Medulla oblongata (tissue), 1 donor: Measurements from ENCODE around the gene ZBTB7B.
A peak's percentile ranks its signal among the peaks of the same experiment; 100 is the strongest.

Experiments
- DNase-seq: peaks from one replicate; pipeline ENCODE4 v3.0.0-alpha.2; 2015; ENCODE audit errors: extremely low spot score

ZBTB7B gene

GRCh38 chr1:155016231-155016831 is 13.7 kb downstream of the ZBTB7B start:
- DNase-seq: no peak

- DNase-seq: peak; percentile 93
These were observed 14.7 kb downstream of the ZBTB7B start for GRCh38 chr1:155017041-155017945.

- DNase-seq: peak; percentile 4
These were observed 15.3 kb downstream of the ZBTB7B start for GRCh38 chr1:155017946-155018316.

GRCh38 chr1:155018617-155019348 is 16.2 kb downstream of the ZBTB7B start:
- no peak for DNase-seq

GRCh38 chr1:155019377-155020245 is 17.0 kb downstream of the ZBTB7B start:
- DNase-seq: no peak

- no peak for DNase-seq
These were observed 19.7 kb downstream of the ZBTB7B start for GRCh38 chr1:155022136-155022926.

- DNase-seq: no peak
These were observed 20.3 kb downstream of the ZBTB7B start for GRCh38 chr1:155022927-155023236.

GRCh38 chr1:155023627-155024026 is 21.0 kb downstream of the ZBTB7B start:
- DNase-seq: no peak

GRCh38 chr1:155024315-155024714 is 21.7 kb downstream of the ZBTB7B start:
- no peak for DNase-seq

GRCh38 chr1:155026154-155026553 is 23.6 kb downstream of the ZBTB7B start:
- no peak for DNase-seq

- DNase-seq: no peak
These were observed 24.0 kb downstream of the ZBTB7B start for GRCh38 chr1:155026588-155026987.

- no peak for DNase-seq
These were observed 27.1 kb downstream of the ZBTB7B start for GRCh38 chr1:155029513-155030242.

- no peak for DNase-seq
These were observed 27.7 kb downstream of the ZBTB7B start for GRCh38 chr1:155030243-155030795.

GRCh38 chr1:155030899-155031298 is 28.3 kb downstream of the ZBTB7B start:
- DNase-seq: no peak

- DNase-seq: no peak
These were observed 30.3 kb downstream of the ZBTB7B start for GRCh38 chr1:155032886-155033285.

GRCh38 chr1:155033524-155033923 is 30.9 kb downstream of the ZBTB7B start, which contains the start of the genes DCST1 and DCST2:
Gene DCST1 (plus strand): TSS chr1:155033824. CDS start chr1:155034037, 213 bp downstream.
Gene DCST2 (minus strand): TSS chr1:155033781. CDS start chr1:155033701, 80 bp downstream.
- no peak for DNase-seq

GRCh38 chr1:155034318-155035208 is 32.0 kb downstream of the ZBTB7B start:
- no peak for DNase-seq

GRCh38 chr1:155035936-155036335 is 33.3 kb downstream of the ZBTB7B start:
- no peak for DNase-seq

GRCh38 chr1:155037043-155037442 is 34.4 kb downstream of the ZBTB7B start:
- DNase-seq: no peak
